Heart left ventricle (tissue), 16 donors: ENCODE data around the gene PEAK3. TPM values are rescaled to one million over a fixed set of nuclear protein-coding genes. Genes with fewer than 3 reads are reported as not detected.

Source experiments
- ATAC-seq, 4 donors: fragments of 200-7000 bp; cut with Tn5 transposase; one replicate each; pipeline ENCODE4 v1.9.1; 2020 to 2022; ENCODE audit warnings: moderate library complexity in 4 of 4, mild to moderate bottlenecking in 3 of 4, moderate number of reproducible peaks in 1 of 4
- DNase-seq, 5 donors: peaks; one replicate each; pipeline ENCODE4 v3.0.0-alpha.2; 2020
- H3K27ac ChIP-seq, 12 donors: fragments of 200-600 bp; sonication (generic) in 4 of 12; one replicate each; pipeline versions ENCODE4 v1.5.0 to v1.8.0; 2016 to 2022; ENCODE audit warnings: mild to moderate bottlenecking in 2 of 12
- H3K27me3 ChIP-seq, 9 donors: fragments of 200-600 bp; sonication (generic) in 2 of 9; one replicate each; pipeline versions ENCODE4 v1.5.1 to v1.8.0; 2016 to 2022; ENCODE audit warnings: mild to moderate bottlenecking in 3 of 9
- H3K36me3 ChIP-seq, 9 donors: fragments of 200-600 bp; sonication (generic) in 2 of 9; one replicate each; pipeline versions ENCODE4 v1.5.0 to v1.8.0; 2018 to 2022; ENCODE audit warnings: mild to moderate bottlenecking in 2 of 9
- H3K4me1 ChIP-seq, 12 donors: fragments of 200-600 bp; sonication (generic) in 4 of 12; one replicate each; pipeline versions ENCODE4 v1.5.0 to v1.8.0; 2016 to 2022; ENCODE audit warnings: mild to moderate bottlenecking in 3 of 12
- H3K4me3 ChIP-seq, 12 donors: fragments of 200-600 bp; sonication (generic) in 4 of 12; one replicate each; pipeline versions ENCODE4 v1.5.0 to v1.8.0; 2017 to 2022; ENCODE audit warnings: mild to moderate bottlenecking in 9 of 12, moderate library complexity in 4 of 12
- H3K9me3 ChIP-seq, 12 donors: fragments of 200-600 bp; sonication (generic) in 4 of 12; one replicate each; pipeline versions ENCODE4 v1.5.0 to v1.8.0; 2016 to 2022; ENCODE audit warnings: mild to moderate bottlenecking in 1 of 12
- CTCF ChIP-seq, 12 donors: fragments of 200-600 bp; sonication (generic) in 4 of 12; IDR thresholded peaks; one replicate each; pipeline versions ENCODE4 v1.5.0 to v1.8.0; 2018 to 2022; ENCODE audit warnings: antibody characterized with exemption in 12 of 12, mild to moderate bottlenecking in 5 of 12
- POLR2A ChIP-seq, 2 donors: fragments of 450-650 bp; IDR thresholded peaks; one replicate each; pipeline ENCODE4 v1.6.1; 2017; ENCODE audit warnings: antibody characterized with exemption in 2 of 2, mild to moderate bottlenecking in 2 of 2, moderate library complexity in 2 of 2
- WGBS, 4 donors: extraction: QIAGEN DNeasy Blood & Tissue Kit in 2 of 4; methylation state at CpG; one replicate each; pipeline versions ENCODE4 v1.1.5 to v1.1.7; 2013 to 2018; 5-methylcytosine and 5-hydroxymethylcytosine counted together
- intact Hi-C, 10 donors: fragments of 100-400 bp; cut with DNase I; formaldehyde crosslinking; loops; one replicate each; pipeline versions ENCODE4 v1.11.1 to v1.14.2; 2022
- polyA plus RNA-seq, 2 donors: library from polyadenylated mRNA; stranded (reverse); fragments of 200-250 nt; gene quantifications; one replicate each; pipeline ENCODE4 v1.2.3, GENCODE V29; 2013
- total RNA-seq, 9 donors: library from RNA; depleted of rRNA in 2 of 9; stranded (reverse); fragments of >200 nt in 2 of 9; fragmentation: NEBNext Ultra II Directional in 3 of 9; extraction: Animal tissue kit (Norgen Biotek cat#: 25700) in 3 of 9; gene quantifications; one replicate each; pipeline versions ENCODE4 v1.1.0 to v1.2.4, GENCODE V29; 2016 to 2023
- donor health status: ischemic (EF 13 %, LVEDD 7.1; RV severe dilation, severe dysfunction).
- donor health status: healthy with polysubstance abuse.
- donor health status: DM: no; HTN: yes; CAD: no.
- donor health status: DM: no; HTN: no; CAD: no.
- donor health status: ischemic (EF 25% LVEDD 6.9; RV normal size, moderate dysfunction).
- donor health status: ischemic (EF 25% LVEDD 5.7; RV mildly dilated, moderate dysfunction).
- donor health status: healthy.
- donor health status: DM: yes; HTN: yes; CAD: no.
- donor health status: ischemic (EF 35%, LVEDD 5.7; RV mildly dilated, moderate dysfunction).
- donor health status: nonischemic (EF 11% LVEDD 7.7; RV severe dilation, severe dysfunction).
- donor health status: DM: yes; HTN: yes; CAD: no.
- donor health status: PGD.
- donor health status: ischemic (EF 29% LVEDD 5.4; RV normal size, mild dysfunction).
- donor health status: nonischemic (EF 23%, LVEDD 6.1; RV moderate dilation, normal function).

The PEAK3 gene
- total and polyA plus RNA-seq, 11 donors = 0.11 to 1.6 (median 0.27) TPM

DNA sequence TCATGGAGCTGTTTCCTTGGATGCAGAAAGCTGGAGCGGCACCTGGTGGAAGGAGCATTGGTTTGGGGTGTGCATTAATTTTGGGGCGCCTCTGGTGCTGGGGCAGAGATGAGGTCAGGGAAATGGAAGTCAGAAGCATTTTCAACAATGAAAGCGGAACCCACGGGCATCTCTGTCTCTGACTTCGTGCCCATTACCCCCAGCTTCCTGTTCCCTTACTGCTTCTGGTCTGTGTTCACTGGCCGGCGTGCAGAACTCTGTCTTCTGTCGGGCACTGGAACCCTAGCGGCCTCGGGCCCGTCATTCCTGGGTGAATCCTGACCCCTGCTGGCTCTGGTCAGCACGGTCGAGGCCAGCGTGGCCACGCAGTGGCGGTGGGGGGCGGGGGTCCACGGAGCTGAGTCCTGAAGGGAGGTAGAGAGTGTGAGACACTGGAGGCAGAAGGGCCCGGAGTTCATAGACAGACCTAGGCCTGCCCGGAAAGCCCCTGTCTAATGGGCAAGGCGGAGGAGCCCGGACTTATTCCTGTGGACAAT, 33.9 kb upstream of the PEAK3 start:
- peaks cover 0 to 12% (median 2%) of the 10 kb centered on the region in 12 donors for H3K9me3 ChIP-seq
- ATAC-seq (peak; percentile 92 to 94 (median 94)), DNase-seq (peak; percentile 73 to 89 (median 77))
- 18 to 29% (median 24%) methylated on average over 17 to 22 of the region's 22 CpGs for WGBS, 4 donors
- intact Hi-C loops = loop anchor here (1.0 to 10.0 kb wide), 12 partner anchors 39 to 391 kb away; partner anchors contain the start of genes PLEKHJ1 (in 6 of the 10), SF3A2 (in 6 of the 10) and AP3D1 (in 1 of the 10)
- peak overlapping the region in 1 of 12 donors; percentile 70 for H3K27ac ChIP-seq
- H3K4me1 ChIP-seq = peaks cover 0 to 14% (median 7%) of the 10 kb centered on the region in 12 donors
- H3K36me3 ChIP-seq = no peaks in the 10 kb centered on the region
- peak; percentile 52 to 74 (median 61) for TF ChIP-seq CTCF (IDR thresholded peaks at IDR 0.05)
- TF ChIP-seq POLR2A (IDR thresholded peaks at IDR 0.05) = no peak
- H3K4me3 ChIP-seq = no peak overlapping the region
- H3K27me3 ChIP-seq = peaks cover 3 to 30% (median 13%) of the 10 kb centered on the region in 9 donors

DNA sequence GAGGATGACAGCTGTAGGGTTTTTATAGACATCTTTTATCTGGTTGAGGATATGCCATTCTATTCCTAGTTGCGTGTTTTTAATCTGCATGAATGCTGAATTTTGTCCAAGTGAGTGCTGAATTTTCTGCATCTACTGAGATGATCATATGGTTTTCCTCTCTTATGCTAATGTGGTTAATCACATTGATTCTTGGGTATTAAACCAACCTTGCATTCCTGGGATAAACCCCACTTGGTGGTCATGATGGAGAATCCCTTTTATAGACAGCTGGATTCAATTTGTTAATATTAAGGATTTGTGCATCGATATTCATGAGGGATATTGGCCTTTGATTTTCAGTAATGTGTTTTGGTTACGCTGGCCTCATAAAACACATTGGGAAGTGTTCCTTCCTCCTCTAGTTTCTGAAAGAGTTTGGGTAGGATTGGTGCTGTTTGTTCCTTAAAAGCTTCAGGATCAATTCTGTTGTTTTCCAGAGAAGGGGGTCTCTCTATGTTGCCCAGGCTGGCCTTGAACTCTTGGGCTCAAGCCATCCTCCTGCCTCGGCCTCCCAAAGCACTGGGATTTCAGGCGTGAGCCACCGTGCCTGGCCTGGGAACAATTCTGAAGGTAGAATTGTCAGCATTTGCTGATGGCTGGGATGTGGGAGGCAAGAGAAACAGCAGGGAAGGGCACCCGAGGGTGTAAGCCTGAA, 33.3 kb upstream of the PEAK3 start:
- TF ChIP-seq POLR2A (IDR thresholded peaks at IDR 0.05) = no peak
- no peak for TF ChIP-seq CTCF (IDR thresholded peaks at IDR 0.05)
- H3K27me3 ChIP-seq = peaks cover 3 to 36% (median 19%) of the 10 kb centered on the region in 9 donors
- peak overlapping the region in 1 of 12 donors; percentile 70 for H3K27ac ChIP-seq
- H3K4me3 ChIP-seq = no peak overlapping the region
- peaks cover 0 to 12% (median 2%) of the 10 kb centered on the region in 12 donors for H3K9me3 ChIP-seq
- ATAC-seq (no peak), DNase-seq (no peak)
- intact Hi-C loops = loop anchor here (2.0 to 10.0 kb wide), 8 partner anchors 38 to 390 kb away; partner anchors contain the start of genes PLEKHJ1 (in 4 of the 10), SF3A2 (in 4 of the 10) and AP3D1 (in 1 of the 10)
- peaks cover 0 to 14% (median 7%) of the 10 kb centered on the region in 12 donors for H3K4me1 ChIP-seq
- 84 to 88% (median 86%) methylated on average over 7 of the region's 7 CpGs for WGBS, 4 donors
- no peaks in the 10 kb centered on the region for H3K36me3 ChIP-seq

- Histone ChIP-seq H3K4me3 (no peak overlapping the region), H3K4me1 (peaks cover 0 to 10% (median 0%) of the 10 kb centered on the region in 12 donors), H3K9me3 (peaks cover 0 to 12% (median 2%) of the 10 kb centered on the region in 12 donors), H3K36me3 (no peaks in the 10 kb centered on the region), H3K27ac (no peak overlapping the region), H3K27me3 (peaks cover 3 to 57% (median 35%) of the 10 kb centered on the region in 9 donors)
- DNase-seq (no peak), ATAC-seq (no peak)
- intact Hi-C loops = loop anchor here in 3 of 10 donors (10.0 kb wide), 2 partner anchors 78 to 388 kb away; partner anchors contain the start of genes PLEKHJ1 (in 2 of the 3) and SF3A2 (in 2 of the 3)
- 33 to 47% (median 36%) methylated on average over 21 to 28 of the region's 28 CpGs for WGBS, 4 donors
- TF ChIP-seq CTCF (IDR thresholded peaks at IDR 0.05) (no peak), POLR2A (IDR thresholded peaks at IDR 0.05) (no peak)
Measured at GRCh38 chr19:2312820-2313501, 31.0 kb upstream of the PEAK3 start.
